CD14-positive monocyte (primary cell): Measurements from ENCODE around the gene PTGIR. TPM values are rescaled to one million over a fixed set of nuclear protein-coding genes. Genes with fewer than 3 reads are reported as not detected.

Source experiments
- DNase-seq, 3 donors: peaks; one replicate each; pipeline ENCODE4 v3.0.0-alpha.2; 2011 to 2022
- H2AFZ ChIP-seq: 2 replicates; pipeline ENCODE4 v1.6.0; 2012; ENCODE audit warnings: mild to moderate bottlenecking, low read depth, low read length, inconsistent platforms; ENCODE audit not compliant: insufficient read depth, poor library complexity, severe bottlenecking
- H3K27ac ChIP-seq, 2 donors: 1 replicate in 1 of 2; 2 replicates in 1 of 2; pipeline ENCODE4 v1.5.1; 2012 to 2013; ENCODE audit warnings: low read length in 2 of 2, control low read depth in 1 of 2, inconsistent platforms in 1 of 2, low read depth in 1 of 2, mild to moderate bottlenecking in 1 of 2
- H3K27me3 ChIP-seq, 2 donors: one replicate each; pipeline versions ENCODE4 v1.6.0 to v1.6.1; 2011 to 2013; ENCODE audit warnings: low read length in 2 of 2; ENCODE audit not compliant: control insufficient read depth in 2 of 2, insufficient read depth in 2 of 2
- H3K36me3 ChIP-seq, 2 donors: replicated peaks in 1 of 2; 1 replicate in 1 of 2; 2 replicates in 1 of 2; pipeline versions ENCODE4 v1.5.1 to v1.6.1; 2012 to 2013; ENCODE audit warnings: low read length in 2 of 2, control low read depth in 1 of 2, inconsistent platforms in 1 of 2, mild to moderate bottlenecking in 1 of 2; ENCODE audit not compliant: insufficient read depth in 2 of 2, control insufficient read depth in 1 of 2
- H3K4me1 ChIP-seq, 2 donors: 1 replicate in 1 of 2; 2 replicates in 1 of 2; pipeline versions ENCODE4 v1.5.1 to v1.6.1; 2012 to 2013; ENCODE audit warnings: low read length in 2 of 2, control low read depth in 1 of 2, inconsistent platforms in 1 of 2, mild to moderate bottlenecking in 1 of 2, moderate library complexity in 1 of 2; ENCODE audit not compliant: insufficient read depth in 2 of 2, control insufficient read depth in 1 of 2
- H3K4me2 ChIP-seq: replicated peaks from 2 replicates; pipeline ENCODE3; 2012; ENCODE audit warnings: low read length, moderate library complexity, mild to moderate bottlenecking; ENCODE audit not compliant: poor library complexity, severe bottlenecking; ENCODE audit errors: extremely low read depth
- H3K4me3 ChIP-seq, 3 experiments: fragments of 200-600 bp in 1 of 3; sonication (generic) in 1 of 3; replicated peaks in 1 of 3; 1 replicate in 2 of 3; 2 replicates in 1 of 3; pipeline ENCODE4 v1.5.1; 2011 to 2013; ENCODE audit warnings: low read length in 3 of 3, mild to moderate bottlenecking in 3 of 3, control low read depth in 2 of 3, low read depth in 2 of 3, inconsistent platforms in 1 of 3, moderate library complexity in 1 of 3
- H3K79me2 ChIP-seq: 2 replicates; pipeline ENCODE4 v1.6.0; 2012; ENCODE audit warnings: mild to moderate bottlenecking, control low read depth, inconsistent platforms, low read length, moderate library complexity; ENCODE audit not compliant: insufficient read depth
- H3K9ac ChIP-seq: 2 replicates; pipeline ENCODE4 v1.6.0; 2017; ENCODE audit warnings: low read length, mild to moderate bottlenecking; ENCODE audit not compliant: insufficient read depth, poor library complexity, severe bottlenecking
- H3K9me3 ChIP-seq, 2 donors: replicated peaks in 1 of 2; 1 replicate in 1 of 2; 2 replicates in 1 of 2; pipeline versions ENCODE4 v1.5.1 to v1.6.1; 2012 to 2013; ENCODE audit warnings: low read length in 2 of 2, control low read depth in 1 of 2; ENCODE audit not compliant: control insufficient read depth in 1 of 2, insufficient read depth in 1 of 2
- H4K20me1 ChIP-seq: 2 replicates; pipeline ENCODE4 v1.6.0; 2012; ENCODE audit warnings: mild to moderate bottlenecking, low read length, control low read depth, moderate library complexity; ENCODE audit not compliant: insufficient read depth
- H3K27ac Mint-ChIP-seq, 7 donors: one replicate each; pipeline ENCODE4 v1.8.0; 2020; ENCODE audit warnings: mild to moderate bottlenecking in 7 of 7, mixed read lengths in 7 of 7, moderate library complexity in 6 of 7, inconsistent platforms in 2 of 7
- H3K27me3 Mint-ChIP-seq, 3 donors: one replicate each; pipeline ENCODE4 v1.8.0; 2021 to 2022; ENCODE audit warnings: low read depth in 3 of 3, mild to moderate bottlenecking in 3 of 3, mixed read lengths in 3 of 3, moderate library complexity in 3 of 3, inconsistent platforms in 1 of 3
- H3K36me3 Mint-ChIP-seq, 2 donors: one replicate each; pipeline ENCODE4 v1.8.0; 2020; ENCODE audit warnings: mixed read lengths in 2 of 2, inconsistent platforms in 1 of 2, mild to moderate bottlenecking in 1 of 2
- H3K4me1 Mint-ChIP-seq: one replicate; pipeline ENCODE4 v1.8.0; 2020; ENCODE audit warnings: mild to moderate bottlenecking, mixed read lengths
- H3K4me3 Mint-ChIP-seq, 2 donors: one replicate each; pipeline ENCODE4 v1.8.0; 2020; ENCODE audit warnings: mild to moderate bottlenecking in 2 of 2, mixed read lengths in 2 of 2, moderate library complexity in 1 of 2
- H3K9me3 Mint-ChIP-seq, 7 donors: one replicate each; pipeline ENCODE4 v1.8.0; 2020 to 2022; ENCODE audit warnings: mixed read lengths in 7 of 7, mild to moderate bottlenecking in 6 of 7, moderate library complexity in 6 of 7, inconsistent platforms in 2 of 7
- WGBS: methylation state at CpG from one replicate; pipeline ENCODE4 v1.1.5; 2013; ENCODE audit warnings: missing lambda C conversion rate; ENCODE audit not compliant: insufficient coverage; 5-methylcytosine and 5-hydroxymethylcytosine counted together
- intact Hi-C, 2 donors: fragments of 100-400 bp; cut with micrococcal nuclease; formaldehyde crosslinking; loops; one replicate each; pipeline versions ENCODE4 v1.15.0 to v1.15.1; 2023
- polyA plus RNA-seq, 3 donors: library from polyadenylated mRNA; depleted of rRNA in 1 of 3; unstranded in 2 of 3; stranded (reverse) in 1 of 3; fragments of 300-500 nt in 2 of 3; fragments of >200 nt in 1 of 3; fragmentation: Illumina TruSeq in 2 of 3; gene quantifications; 1 replicate in 2 of 3; 2 replicates in 1 of 3; pipeline ENCODE4 v1.2.3, GENCODE V29; 2012 to 2021
- TF ChIP-seq, protein P1 (sequence below): fragments of 200-600 bp; IDR thresholded peaks from one replicate; pipeline ENCODE4 v1.8.0; 2022; ENCODE audit warnings: antibody characterized with exemption, mild to moderate bottlenecking

The PTGIR gene
- polyA plus RNA-seq, 3 donors = 12.8 to 51.2 (median 14.1) TPM

DNA sequence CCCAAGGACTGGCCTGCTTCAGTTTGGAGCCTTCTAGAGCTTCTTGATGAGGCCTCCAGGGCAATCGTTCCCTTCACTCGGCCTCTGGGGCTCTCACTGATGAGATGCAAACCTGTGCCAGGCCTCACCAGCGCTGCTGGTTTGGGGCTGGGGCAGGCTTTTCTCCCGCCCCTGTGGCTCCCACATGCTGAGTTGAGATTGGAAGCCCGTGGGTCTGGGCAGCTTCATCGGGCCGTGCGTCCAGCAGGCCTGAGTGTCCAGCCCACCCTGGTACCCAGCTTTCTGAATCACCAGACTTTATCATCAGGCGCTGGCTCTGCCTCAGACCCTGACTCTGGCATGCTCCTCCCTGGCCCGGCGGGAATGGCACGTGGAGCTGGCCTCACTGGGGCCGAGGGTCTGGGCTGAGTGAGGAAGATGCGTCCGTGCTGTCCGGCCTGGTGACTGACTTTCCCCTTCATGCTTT, 19.5 kb downstream of the PTGIR start:
- Histone ChIP-seq H3K9ac (no peak overlapping the region), H3K4me3 (no peak overlapping the region), H3K79me2 (peaks cover 52% of the 10 kb centered on the region), H3K27ac (no peak overlapping the region), H2AFZ (no peak overlapping the region), H3K36me3 (peaks cover 49 to 54% of the 10 kb centered on the region in 2 donors), H4K20me1 (peaks cover 80% of the 10 kb centered on the region), H3K4me1 (peaks cover 24 to 29% of the 10 kb centered on the region in 2 donors), H3K9me3 (no peaks in the 10 kb centered on the region), H3K27me3 (no peaks in the 10 kb centered on the region), H3K4me2 (no peak overlapping the region)
- no peak for DNase-seq
- Mint-ChIP-seq H3K27me3 (peaks cover 6 to 7% (median 7%) of the 10 kb centered on the region in 3 donors), H3K4me3 (no peak overlapping the region), H3K4me1 (peaks cover 37% of the 10 kb centered on the region), H3K36me3 (peaks cover 56 to 64% of the 10 kb centered on the region in 2 donors), H3K9me3 (peaks cover 0 to 3% (median 0%) of the 10 kb centered on the region in 7 donors), H3K27ac (no peak overlapping the region)
- WGBS = 94% methylated on average over 8 of the region's 16 CpGs
- intact Hi-C loops = loop anchor here in 1 of 2 donors (10.0 kb wide), 1 partner anchor 51 kb away; no protein-coding TSS in a partner anchor
- TF ChIP-seq, protein P1, sequence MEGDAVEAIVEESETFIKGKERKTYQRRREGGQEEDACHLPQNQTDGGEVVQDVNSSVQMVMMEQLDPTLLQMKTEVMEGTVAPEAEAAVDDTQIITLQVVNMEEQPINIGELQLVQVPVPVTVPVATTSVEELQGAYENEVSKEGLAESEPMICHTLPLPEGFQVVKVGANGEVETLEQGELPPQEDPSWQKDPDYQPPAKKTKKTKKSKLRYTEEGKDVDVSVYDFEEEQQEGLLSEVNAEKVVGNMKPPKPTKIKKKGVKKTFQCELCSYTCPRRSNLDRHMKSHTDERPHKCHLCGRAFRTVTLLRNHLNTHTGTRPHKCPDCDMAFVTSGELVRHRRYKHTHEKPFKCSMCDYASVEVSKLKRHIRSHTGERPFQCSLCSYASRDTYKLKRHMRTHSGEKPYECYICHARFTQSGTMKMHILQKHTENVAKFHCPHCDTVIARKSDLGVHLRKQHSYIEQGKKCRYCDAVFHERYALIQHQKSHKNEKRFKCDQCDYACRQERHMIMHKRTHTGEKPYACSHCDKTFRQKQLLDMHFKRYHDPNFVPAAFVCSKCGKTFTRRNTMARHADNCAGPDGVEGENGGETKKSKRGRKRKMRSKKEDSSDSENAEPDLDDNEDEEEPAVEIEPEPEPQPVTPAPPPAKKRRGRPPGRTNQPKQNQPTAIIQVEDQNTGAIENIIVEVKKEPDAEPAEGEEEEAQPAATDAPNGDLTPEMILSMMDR = no peak

DNA sequence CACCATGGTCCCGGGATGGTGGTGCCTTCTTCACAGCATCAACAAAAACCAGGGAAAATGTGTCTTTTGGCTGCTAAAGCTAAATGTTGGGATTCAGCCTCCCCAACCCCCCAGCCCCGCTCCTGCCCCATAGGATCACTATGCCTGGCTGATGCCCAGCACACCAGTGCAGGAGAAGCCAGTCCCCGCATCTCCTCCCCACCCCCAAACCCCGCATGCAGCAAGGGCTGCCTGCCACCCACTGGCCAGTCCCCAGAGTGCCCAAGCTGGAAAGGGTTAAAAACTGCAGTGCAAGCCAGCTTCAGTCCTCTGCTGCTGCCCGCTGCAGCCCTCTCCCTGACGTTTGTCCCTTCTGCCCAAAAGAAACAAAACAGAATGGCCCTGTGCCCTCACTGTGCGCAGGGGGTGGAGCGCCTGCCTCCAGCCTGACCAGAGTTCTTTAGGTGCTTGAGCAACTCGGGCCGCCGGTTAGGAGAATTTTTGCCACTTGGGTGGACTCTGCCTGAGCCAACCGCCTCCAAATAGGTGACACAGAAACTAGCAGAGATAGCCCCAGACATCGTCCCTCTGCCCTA, 20.0 kb downstream of the PTGIR start:
- Histone ChIP-seq H3K4me2 (no peak overlapping the region), H3K36me3 (peaks cover 45 to 51% of the 10 kb centered on the region in 2 donors), H3K4me1 (peaks cover 29 to 34% of the 10 kb centered on the region in 2 donors), H3K79me2 (peaks cover 52% of the 10 kb centered on the region), H3K27ac (no peak overlapping the region), H3K4me3 (no peak overlapping the region), H3K9ac (no peak overlapping the region), H3K9me3 (no peaks in the 10 kb centered on the region), H2AFZ (no peak overlapping the region), H4K20me1 (peaks cover 79% of the 10 kb centered on the region), H3K27me3 (no peaks in the 10 kb centered on the region)
- TF ChIP-seq, protein P1 = no peak
- Mint-ChIP-seq H3K36me3 (peaks cover 51 to 58% of the 10 kb centered on the region in 2 donors), H3K27ac (no peak overlapping the region), H3K27me3 (peaks cover 5 to 6% (median 6%) of the 10 kb centered on the region in 3 donors), H3K4me1 (peaks cover 39% of the 10 kb centered on the region), H3K4me3 (no peak overlapping the region), H3K9me3 (peaks cover 0 to 3% (median 0%) of the 10 kb centered on the region in 7 donors)
- WGBS = 95% methylated on average over 11 of the region's 13 CpGs
- intact Hi-C loops = loop anchor here in 1 of 2 donors (10.0 kb wide), 1 partner anchor 50 kb away; no protein-coding TSS in a partner anchor
- DNase-seq = no peak
